GM10847 (cell line): ENCODE results near the gene ATG13.
A peak's percentile ranks its signal among the peaks of the same experiment; 100 is the strongest.

Experiments used
- POLR2A ChIP-seq: IDR thresholded peaks from 2 replicates; pipeline ENCODE4 v1.6.1; 2011; ENCODE audit not compliant: insufficient read length; ENCODE audit errors: extremely low read depth

Gene ATG13

DNA sequence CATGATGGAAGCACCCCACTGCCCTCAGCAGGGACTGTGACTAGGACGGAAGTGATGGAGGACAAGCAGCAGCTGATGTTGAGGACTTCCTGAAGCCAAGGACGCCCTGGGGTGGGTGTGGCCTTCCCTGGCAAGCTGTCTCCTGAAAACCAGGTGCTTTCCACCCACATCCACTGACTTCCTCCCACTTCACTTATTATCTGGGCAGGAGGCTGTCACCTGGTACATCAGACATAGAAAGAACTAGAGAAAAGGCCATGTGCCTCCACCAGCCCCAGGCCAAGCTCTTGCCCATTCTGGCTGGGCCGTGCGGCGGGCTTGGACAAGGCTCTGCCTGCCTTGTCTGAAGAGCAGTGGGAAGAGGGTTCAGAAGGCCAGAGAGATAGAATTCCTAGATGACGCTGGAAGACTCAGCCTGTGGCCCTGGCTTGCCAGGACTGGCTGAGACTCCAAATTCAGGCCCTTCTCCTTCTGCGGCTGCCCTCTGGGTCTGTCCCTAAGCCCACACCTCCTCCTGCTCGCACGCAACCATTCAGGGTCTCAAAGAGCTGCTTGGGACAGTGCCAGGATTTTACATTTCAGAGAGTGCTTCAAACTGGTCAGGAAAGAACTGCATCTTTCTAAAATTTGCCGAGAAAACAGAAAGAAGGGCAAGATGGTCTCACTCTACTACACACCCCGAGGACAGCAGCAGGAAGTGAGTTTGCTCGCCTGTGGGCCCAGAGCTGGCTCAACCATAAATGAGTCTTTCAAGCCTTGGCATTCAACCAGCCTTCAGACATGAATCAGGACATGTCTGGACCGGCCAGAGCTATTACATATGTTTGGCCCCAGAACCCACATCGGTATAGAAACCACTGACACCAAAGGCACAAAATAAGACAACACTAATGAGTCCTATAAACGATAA lies 69.8 kb downstream of the ATG13 start:
- no peak for TF ChIP-seq POLR2A

DNA sequence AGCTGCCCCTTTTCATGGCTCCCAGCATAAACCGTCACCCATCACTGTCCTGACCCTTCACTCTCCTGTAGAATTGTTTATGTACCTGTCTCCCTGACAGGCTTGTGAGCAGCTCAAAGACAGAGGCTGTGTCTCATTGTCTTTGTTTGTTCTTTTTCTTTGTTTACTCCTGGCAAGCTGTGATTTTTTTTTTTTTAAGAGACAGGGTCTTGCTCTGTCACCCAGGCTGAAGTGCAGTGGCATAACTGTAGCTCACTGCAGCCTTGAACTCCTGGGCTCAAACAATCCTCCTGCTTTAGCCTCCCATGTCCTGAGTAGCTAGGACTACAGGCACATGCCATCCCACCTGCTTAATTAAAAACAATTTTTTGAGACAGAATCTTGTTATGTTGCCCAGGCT lies 73.3 kb downstream of the ATG13 start:
- TF ChIP-seq POLR2A: no peak

DNA sequence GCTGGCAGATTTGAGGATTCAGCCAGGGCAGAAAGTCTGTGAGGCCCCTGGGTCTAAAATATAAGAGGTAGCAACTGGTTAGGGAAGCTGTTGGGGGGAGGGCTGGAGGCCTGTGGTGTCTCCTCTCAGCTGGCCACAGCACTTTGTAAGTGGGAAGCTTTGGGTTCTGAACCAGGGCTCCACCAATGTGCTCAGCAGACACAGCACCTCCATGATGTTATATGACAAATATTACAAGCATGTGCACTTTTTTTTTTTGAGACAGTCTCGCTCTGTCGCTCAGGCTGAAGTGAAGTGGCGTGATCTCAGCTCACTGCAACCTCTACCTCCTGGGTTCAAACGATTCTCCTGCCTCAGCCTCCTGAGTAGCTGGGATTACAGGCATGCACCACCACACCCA lies 75.1 kb downstream of the ATG13 start:
- no peak for TF ChIP-seq POLR2A

DNA sequence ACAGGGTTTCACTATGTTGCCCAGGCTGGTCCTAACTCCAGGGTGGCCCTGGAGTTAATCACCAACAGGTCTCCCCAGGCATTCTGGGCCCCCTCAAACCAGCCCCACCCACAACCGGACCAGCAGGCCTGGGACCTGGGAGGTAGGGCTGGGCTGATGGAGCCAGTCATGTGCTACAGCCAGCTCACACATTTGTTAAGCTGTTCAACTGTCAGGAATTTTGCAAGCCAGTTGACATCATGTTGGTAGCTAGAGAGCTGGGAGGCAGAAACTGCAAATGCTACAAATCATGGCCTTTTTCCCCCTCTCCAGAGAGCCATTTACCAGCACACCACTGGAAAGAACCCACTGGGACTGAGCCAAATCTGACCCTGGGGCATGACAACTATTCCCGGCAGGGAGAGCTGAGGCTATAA lies 76.3 kb downstream of the ATG13 start:
- TF ChIP-seq POLR2A: no peak

DNA sequence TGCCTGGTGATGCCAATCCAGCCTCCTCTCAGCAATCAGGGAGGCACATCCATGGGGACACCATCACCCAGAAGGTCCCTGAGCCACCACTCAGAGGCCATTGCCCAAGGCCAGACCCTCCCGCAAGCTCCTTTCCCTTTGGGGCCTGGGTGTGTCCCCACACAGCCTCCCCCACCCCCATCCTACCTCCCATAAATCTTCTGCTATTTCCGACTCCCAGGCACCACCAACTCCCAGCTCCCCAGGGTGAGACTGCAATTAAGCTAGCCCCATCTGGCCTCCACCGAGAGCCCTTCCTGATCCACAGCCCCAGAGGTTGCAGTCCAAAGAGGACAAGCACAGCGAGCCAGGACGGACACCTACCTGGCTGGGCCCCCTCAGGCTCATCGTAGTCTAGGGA lies 76.7 kb downstream of the ATG13 start:
- TF ChIP-seq POLR2A: no peak

DNA sequence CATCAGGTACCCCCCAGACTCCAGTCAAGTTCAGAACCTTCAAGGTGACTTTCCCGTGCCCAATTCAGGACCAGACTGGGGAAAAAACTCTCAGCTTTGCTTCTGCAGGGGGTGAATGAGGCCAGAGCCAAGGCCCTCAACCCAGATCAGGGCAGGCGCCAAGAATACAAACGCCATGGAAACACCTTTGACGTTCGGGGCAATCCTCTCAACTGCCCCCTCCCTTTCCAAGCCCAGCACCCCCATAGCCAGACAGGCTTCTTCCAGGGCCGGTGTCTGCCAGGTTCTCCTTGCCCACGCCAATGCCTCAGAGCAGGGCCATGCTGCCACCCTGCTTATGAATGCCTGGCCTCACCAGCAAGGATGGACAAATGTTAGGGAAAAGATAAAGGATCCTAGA lies 77.3 kb downstream of the ATG13 start:
- no peak for TF ChIP-seq POLR2A

DNA sequence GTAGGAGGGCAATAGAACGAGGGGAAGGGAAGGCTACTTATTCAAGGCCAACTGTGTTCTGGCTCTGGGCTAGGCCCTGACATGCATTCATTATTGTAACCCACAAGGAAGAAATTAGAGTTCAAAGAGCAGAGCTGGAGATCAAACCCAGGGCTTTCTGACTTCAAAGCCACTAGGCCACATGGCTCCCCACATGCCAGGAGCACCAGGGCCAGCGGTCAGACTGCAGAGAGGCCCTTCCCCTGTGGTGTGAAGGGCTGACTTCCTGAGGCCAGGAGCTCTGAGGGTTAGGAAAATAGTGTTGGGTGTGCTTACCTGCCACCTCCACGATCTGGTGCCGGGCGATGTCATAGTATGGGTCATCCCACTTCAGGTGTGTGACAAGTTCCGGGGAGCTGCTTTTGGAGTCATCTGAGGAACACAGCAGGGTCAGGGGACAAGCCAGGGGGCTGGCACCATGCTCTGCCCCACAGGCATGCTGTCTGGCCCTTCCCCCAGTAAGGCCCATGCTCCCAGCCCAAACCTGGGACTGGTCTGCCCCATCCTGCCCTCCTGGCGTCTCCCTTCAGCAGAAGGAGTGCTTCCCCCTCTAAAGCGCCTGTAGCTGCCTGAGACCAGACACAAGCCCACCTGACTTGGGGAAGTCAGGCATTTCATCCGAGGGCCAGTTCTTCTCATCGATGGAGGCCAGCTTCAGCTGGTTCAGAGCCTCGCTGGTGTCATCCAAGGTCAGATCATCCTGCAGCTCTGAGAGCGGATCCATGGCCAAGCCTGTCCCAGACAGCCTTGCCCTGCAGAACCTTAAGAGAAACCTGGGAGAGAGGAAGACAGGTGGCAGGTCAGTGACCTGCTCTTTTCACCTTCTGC lies 78.2 kb downstream of the ATG13 start:
- no peak for TF ChIP-seq POLR2A

DNA sequence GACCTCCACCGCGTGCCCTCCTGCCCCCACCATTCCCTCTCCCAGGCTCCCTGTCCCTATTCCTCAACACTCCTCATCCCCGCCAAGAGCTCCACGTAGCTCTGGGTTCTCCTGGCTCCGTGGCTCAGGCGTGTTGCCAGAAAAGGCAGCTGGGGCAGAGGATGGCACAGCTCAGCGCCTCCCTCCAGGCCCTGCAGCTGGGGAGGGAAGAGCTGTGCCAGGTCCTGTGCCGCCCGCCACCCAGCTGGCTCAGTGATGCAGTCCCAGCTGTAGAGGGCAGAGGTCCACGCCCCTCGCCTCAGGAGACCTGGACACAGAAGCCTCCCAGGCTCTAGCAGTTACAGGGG lies 78.8 kb downstream of the ATG13 start:
- TF ChIP-seq POLR2A: no peak

DNA sequence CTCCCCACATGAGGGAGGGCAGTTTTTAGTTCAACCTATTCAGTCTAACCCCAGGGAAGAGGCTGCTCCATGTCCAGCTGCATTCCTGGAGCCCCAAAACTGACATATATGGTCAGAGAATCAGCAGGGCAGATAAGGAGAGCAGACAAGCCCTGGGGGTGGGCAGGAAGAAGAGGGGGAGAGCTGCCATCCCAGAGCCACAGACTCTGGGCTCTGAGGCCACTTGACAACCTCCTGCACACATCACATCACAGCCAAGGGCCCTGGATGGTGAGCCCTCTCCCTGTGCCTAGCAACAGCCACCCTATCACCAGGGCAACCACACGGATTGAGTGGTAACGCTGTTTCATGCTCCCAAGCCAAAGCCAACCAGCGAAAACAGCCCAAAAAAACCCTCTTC lies 80.0 kb downstream of the ATG13 start:
- no peak for TF ChIP-seq POLR2A

DNA sequence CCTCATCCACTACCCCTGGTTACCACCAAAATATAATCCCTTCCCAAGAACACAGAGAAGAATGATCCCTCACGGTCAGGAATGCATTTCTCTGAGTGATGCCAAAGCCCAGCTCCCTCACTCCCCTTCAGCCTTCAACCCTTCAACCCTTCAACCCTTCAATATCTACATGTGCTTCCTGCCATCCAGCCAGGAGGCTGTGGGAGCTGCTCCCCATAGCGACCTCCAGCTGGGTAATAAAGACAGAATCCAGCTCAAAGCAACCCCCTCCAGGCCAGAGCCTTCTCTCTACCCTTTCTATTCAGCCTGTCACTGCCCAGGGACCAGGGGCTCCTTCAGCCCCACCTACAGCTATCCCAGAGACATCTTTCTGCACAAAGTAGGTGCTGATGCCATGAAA lies 80.4 kb downstream of the ATG13 start:
- no peak for TF ChIP-seq POLR2A

DNA sequence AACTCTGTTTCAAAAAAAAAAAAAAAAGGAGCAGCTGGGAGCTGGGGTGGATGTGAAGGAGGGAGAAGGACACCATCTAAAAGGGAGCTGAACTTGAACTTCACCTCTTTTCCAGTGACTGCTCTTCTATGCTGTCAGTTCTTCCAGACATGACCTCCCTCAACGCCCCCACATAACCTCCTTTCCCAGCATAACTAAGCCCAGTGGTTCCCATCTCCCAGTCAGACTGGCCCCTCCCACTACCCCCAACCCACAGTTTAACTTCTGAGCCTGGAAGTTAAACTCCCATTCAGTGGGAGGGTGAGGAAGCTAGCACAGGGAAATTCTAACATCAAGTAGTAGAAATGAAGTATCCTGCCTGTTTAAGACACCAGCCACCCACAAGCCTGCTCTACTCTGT lies 81.2 kb downstream of the ATG13 start:
- TF ChIP-seq POLR2A: no peak

DNA sequence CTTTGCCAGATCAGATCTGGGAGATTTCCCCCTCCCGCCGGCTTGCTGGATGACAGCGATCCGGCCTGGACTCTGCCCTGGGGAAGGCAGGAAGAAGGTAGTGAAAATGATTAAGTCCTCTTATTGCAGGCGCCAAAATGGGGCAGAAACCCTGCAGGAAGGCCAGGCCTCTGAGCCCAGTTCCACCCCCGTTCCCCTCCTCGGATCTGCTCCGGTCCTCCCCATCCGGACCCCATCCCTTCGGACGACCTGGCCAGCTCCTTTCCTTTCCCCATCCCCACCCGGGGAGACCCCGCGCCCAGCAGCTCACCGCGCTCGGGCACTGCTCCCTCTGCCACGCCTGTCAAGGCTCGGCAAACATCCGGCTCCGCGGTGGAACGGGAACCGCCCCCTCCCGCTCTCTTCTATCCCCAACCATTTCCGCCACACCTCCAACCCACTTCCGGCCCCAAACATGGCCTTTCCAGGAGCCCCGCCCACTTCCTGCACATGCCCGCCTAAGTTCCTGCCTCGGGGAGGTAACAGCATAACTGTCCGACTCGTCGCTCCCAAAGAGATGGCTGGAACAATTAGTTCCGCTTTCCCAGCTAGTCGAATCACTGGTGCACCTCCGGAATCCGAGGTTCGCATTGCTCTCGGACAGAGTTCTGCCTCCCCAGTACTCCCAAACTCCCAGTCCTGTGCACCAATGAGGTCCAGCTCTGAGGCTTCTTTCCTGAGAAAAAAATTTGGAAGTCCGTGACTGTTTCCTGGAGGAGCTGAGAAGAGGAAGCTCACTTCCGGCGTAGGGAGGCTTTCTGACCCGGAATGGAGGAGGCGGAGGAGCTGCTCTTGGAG lies 83.1 kb downstream of the ATG13 start, which contains the start of the genes ARHGAP1 and ZNF408:
TSS of gene ARHGAP1 (minus strand) at position 379 of the 837 bp plus-strand sequence. CDS start 4,512 bp downstream, outside the sequence.
TSS of gene ZNF408 (plus strand) at position 791 of the 837 bp plus-strand sequence. CDS start at position 808, 17 bp downstream.
- peak; percentile 83 for TF ChIP-seq POLR2A

DNA sequence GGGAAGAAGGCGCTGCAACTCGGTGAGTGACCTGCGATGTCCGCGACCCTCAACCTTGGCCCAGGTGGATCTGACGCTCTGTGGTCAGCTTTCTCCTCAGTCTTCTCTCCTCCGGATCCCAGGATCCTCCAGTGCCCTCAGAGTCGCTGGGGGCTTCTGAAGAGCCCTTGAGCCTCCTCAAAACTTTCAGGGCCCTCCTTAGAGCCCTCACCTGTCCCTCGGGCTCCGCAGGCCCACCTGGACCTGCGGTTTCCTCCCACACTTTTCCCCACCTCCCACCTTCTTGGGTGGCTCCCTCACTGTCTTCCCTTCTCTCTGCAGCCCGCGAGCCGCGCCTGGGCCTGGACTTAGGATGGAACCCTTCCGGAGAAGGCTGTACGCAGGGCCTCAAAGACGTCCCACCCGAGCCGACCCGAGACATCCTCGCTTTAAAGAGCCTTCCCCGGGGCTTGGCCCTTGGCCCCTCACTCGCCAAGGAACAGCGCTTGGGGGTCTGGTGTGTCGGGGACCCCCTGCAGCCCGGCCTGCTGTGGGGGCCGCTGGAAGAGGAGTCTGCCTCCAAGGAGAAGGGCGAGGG lies 83.8 kb downstream of the ATG13 start:
- peak; percentile 55 for TF ChIP-seq POLR2A

DNA sequence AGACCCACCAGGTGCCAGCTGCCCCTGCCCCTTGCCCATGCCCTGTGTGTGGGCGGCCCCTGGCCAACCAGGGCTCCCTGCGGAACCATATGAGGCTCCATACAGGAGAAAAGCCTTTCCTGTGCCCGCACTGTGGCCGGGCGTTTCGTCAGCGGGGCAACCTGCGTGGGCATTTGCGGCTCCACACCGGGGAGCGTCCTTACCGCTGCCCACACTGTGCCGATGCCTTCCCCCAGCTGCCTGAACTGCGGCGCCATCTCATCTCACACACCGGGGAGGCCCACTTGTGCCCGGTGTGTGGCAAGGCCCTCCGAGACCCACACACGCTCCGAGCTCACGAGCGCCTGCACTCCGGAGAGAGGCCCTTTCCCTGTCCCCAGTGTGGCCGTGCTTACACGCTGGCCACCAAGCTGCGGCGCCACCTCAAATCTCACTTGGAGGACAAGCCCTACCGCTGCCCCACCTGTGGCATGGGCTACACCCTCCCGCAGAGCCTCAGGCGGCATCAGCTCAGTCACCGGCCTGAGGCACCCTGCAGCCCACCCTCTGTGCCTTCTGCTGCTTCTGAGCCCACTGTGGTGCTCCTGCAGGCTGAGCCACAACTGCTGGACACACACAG lies 87.8 kb downstream of the ATG13 start:
- no peak for TF ChIP-seq POLR2A
